ENCODE measurements around the gene CHURC1. TPM values are rescaled to one million over a fixed set of nuclear protein-coding genes. Genes with fewer than 3 reads are reported as not detected.

CHURC1 gene
- total RNA-seq, 2 experiments from 2014 or later = 50.1 to 54.0 TPM

- POLR2A ChIA-PET = no interaction called here
- Histone ChIP-seq H3K36me3 (ENCODE audit: insufficient read depth, low read length) (no peaks in the 10 kb centered on the region), H3K27ac (ENCODE audit: low read depth in 1 of 2, low read length in 2 of 2) (no peak overlapping the region), H3K4me1 (ENCODE audit: insufficient read depth, low read length) (no peaks in the 10 kb centered on the region), H3K9me3 (ENCODE audit: control insufficient read depth in 1 of 2, insufficient read depth in 1 of 2, low read length in 2 of 2) (no peaks in the 10 kb centered on the region), H3K4me3 (ENCODE audit: low read length) (no peak overlapping the region), H3K27me3 (ENCODE audit: control insufficient read depth in 1 of 2, insufficient read depth in 2 of 2, low read length in 2 of 2) (no peaks in the 10 kb centered on the region)
- Mint-ChIP-seq H3K4me3 (no peak overlapping the region), H3K9me3 (no peaks in the 10 kb centered on the region), H3K27ac (no peak overlapping the region), H3K36me3 (ENCODE audit: low read depth) (no peaks in the 10 kb centered on the region), H3K4me1 (ENCODE audit: low read depth) (no peaks in the 10 kb centered on the region), H3K27me3 (no peaks in the 10 kb centered on the region)
- ATAC-seq (ENCODE audit: poor library complexity) = no peak
- DNase-seq = no peak
- TF ChIP-seq CTCF (IDR thresholded peaks at IDR 0.05) = no peak
- intact Hi-C loops (cut with DNase I, micrococcal nuclease) = no loop called here
- CTCF ChIA-PET = interaction anchor here (1.5 kb wide), 1 partner anchor 26 kb away, joined by 3 read pairs; the partner anchor contains the start of gene FNTB
Measured at GRCh38 chr14:64960762-64961276, 46.6 kb downstream of the CHURC1 start.

- intact Hi-C loops (cut with DNase I, micrococcal nuclease) = no loop called here
- ATAC-seq (ENCODE audit: poor library complexity) = no peak
- ChIA-PET CTCF (interaction anchor here (0.6 to 0.7 kb wide), 2 partner anchors 135 to 480 kb away, joined by 3 to 4 read pairs; no protein-coding TSS in a partner anchor), POLR2A (no interaction called here)
- Histone ChIP-seq H3K27ac (ENCODE audit: low read depth in 1 of 2, low read length in 2 of 2) (no peak overlapping the region), H3K4me3 (ENCODE audit: low read length) (no peak overlapping the region), H3K36me3 (ENCODE audit: insufficient read depth, low read length) (no peaks in the 10 kb centered on the region), H3K27me3 (ENCODE audit: control insufficient read depth in 1 of 2, insufficient read depth in 2 of 2, low read length in 2 of 2) (no peaks in the 10 kb centered on the region), H3K9me3 (ENCODE audit: control insufficient read depth in 1 of 2, insufficient read depth in 1 of 2, low read length in 2 of 2) (no peaks in the 10 kb centered on the region), H3K4me1 (ENCODE audit: insufficient read depth, low read length) (no peaks in the 10 kb centered on the region)
- H3K9me3 Mint-ChIP-seq = no peaks in the 10 kb centered on the region
- H3K4me1 Mint-ChIP-seq (ENCODE audit: low read depth) = no peaks in the 10 kb centered on the region
- H3K4me3 Mint-ChIP-seq = no peak overlapping the region
- H3K36me3 Mint-ChIP-seq (ENCODE audit: low read depth) = no peaks in the 10 kb centered on the region
- H3K27me3 Mint-ChIP-seq = no peaks in the 10 kb centered on the region
- TF ChIP-seq CTCF (IDR thresholded peaks at IDR 0.05) = no peak
- no peak overlapping the region for H3K27ac Mint-ChIP-seq
- no peak for DNase-seq
Measured at GRCh38 chr14:64963611-64964010, 49.4 kb downstream of the CHURC1 start.

- ChIA-PET CTCF (no interaction called here), POLR2A (no interaction called here)
- H3K27ac Mint-ChIP-seq = no peak overlapping the region
Measured at GRCh38 chr14:64965356-64966000, 51.2 kb downstream of the CHURC1 start.

More at GRCh38 chr14:64965356-64966000, 51.2 kb downstream of the CHURC1 start:
- no peaks in the 10 kb centered on the region for H3K27me3 ChIP-seq (ENCODE audit: control insufficient read depth in 1 of 2, insufficient read depth in 2 of 2, low read length in 2 of 2)
- ATAC-seq (ENCODE audit: poor library complexity) (no peak), DNase-seq (no peak)
- no peak overlapping the region for H3K27ac ChIP-seq (ENCODE audit: low read depth in 1 of 2, low read length in 2 of 2)
- no peak for TF ChIP-seq CTCF (IDR thresholded peaks at IDR 0.05)
- intact Hi-C loops (cut with DNase I, micrococcal nuclease) = no loop called here
- H3K4me3 Mint-ChIP-seq = no peak overlapping the region
- no peaks in the 10 kb centered on the region for H3K4me1 ChIP-seq (ENCODE audit: insufficient read depth, low read length)
- H3K9me3 ChIP-seq (ENCODE audit: control insufficient read depth in 1 of 2, insufficient read depth in 1 of 2, low read length in 2 of 2) = no peaks in the 10 kb centered on the region
- H3K9me3 Mint-ChIP-seq = no peaks in the 10 kb centered on the region
- H3K27me3 Mint-ChIP-seq = no peaks in the 10 kb centered on the region
- no peaks in the 10 kb centered on the region for H3K36me3 ChIP-seq (ENCODE audit: insufficient read depth, low read length)
- no peak overlapping the region for H3K4me3 ChIP-seq (ENCODE audit: low read length)
- H3K4me1 Mint-ChIP-seq (ENCODE audit: low read depth) = peaks cover 13% of the 10 kb centered on the region
- no peaks in the 10 kb centered on the region for H3K36me3 Mint-ChIP-seq (ENCODE audit: low read depth)

All from CD4-positive, alpha-beta T cell (primary cell).